Ramos (cell line): ENCODE results near the gene SHISA2.

Source experiments
- in situ Hi-C: fragments of 300-500 bp; cut with MboI; formaldehyde crosslinking; loops from one replicate; pipeline ENCODE4 v1.14.3; 2022; ENCODE audit warnings: low sequenced_read_pairs; ENCODE audit not compliant: unreplicated experiment

The SHISA2 gene

DNA sequence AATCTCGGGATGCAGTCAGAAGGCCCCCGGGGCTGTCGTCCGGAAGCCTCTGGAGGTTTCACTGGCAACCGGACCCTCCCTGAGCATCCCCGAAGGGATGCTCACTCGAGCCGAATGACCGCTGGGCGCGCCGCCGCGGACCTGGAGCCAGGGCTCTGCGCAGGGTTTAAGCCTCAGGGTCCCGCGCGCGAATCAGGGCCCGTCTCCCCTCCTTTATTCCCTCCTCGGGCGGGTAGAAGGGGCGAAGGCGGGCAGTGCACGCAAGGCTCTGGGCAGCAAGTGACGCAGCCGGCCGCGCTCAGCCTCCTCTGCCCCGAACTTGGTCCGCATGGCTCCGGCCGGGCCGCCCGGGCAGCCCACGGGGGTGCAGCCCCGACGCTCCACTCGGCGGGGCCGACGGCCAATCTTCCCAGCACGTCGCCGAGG, 572 bp downstream of the SHISA2 start:
- in situ Hi-C loops = loop anchor here (25.0 kb wide), 1 partner anchor 489 kb away; no protein-coding TSS in a partner anchor

DNA sequence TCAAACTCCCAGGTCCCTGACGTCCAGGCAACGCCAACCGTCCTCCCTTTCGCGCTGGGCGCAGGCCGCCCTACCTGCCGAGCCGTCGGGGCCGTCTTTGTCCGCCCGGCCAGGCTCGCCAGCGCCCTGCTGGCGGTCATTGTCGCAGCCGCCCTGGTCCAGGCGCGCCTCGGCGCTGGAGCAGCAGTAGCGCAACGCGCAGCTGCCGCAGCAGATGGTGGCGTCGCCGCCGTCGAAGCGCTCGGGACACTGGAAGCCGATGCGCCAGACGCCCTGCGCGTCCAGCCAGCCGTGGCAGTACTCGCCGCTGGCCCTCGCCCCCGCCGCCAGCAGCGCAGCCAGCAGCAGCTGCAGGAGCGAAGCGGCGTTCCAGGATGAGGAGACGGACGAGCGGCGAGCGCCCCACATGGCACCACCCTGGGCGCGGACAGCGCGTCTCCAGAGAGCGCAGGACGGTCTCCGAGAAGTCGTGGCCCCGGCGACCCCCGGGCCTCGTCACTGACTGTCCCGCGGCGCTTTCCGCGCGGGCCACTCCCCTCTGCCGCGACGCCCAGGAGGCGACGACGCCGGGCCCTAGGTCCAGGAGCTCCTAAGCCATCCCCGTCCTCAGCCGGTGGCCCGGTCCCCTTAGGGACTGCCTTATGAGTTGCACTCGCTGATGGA, 1.1 kb downstream of the SHISA2 start:
- in situ Hi-C loops = loop anchor here (25.0 kb wide), 1 partner anchor 488 kb away; no protein-coding TSS in a partner anchor

DNA sequence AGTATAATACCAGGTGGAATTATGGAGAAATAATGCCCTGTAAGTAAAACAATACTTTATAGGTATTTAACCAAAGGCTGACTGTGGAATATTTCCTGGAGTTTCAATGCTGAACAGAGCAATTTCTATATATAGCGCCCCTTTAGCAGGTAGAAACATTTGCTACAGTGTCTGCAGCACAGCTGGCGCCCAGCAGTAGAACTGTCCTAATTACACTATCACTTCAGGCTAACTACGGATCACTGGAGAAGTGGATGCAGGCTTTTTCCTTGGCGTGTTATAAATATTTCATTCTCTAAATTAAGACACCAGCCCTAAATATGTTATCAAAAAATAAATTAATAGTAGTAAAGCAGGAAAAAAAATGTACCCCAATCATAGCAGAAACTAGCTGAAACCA, 3.1 kb downstream of the SHISA2 start:
- in situ Hi-C loops = no loop called here

DNA sequence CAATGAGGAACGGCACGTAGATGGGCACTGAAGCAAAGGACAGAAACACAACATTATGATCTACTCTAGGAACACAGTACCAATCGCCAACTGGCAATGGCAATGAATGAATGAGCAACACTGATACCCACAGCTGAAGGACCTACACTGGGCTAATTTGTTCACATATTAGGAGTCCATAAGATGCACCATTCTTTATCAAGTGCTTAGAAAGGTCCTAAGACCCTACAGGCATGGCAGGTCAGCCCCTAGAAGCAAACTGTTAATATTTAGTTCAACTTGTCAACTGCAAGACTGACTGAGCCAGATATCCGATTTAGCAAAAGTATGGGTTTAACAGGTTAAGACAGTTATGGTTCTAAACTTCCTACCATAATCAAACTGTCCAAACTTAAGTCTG, 4.8 kb downstream of the SHISA2 start:
- in situ Hi-C loops = no loop called here

- in situ Hi-C loops = no loop called here
Measured at GRCh38 chr13:26046639-26047038, 5.2 kb downstream of the SHISA2 start.

- in situ Hi-C loops = no loop called here
Measured at GRCh38 chr13:26045142-26045541, 6.7 kb downstream of the SHISA2 start.

DNA sequence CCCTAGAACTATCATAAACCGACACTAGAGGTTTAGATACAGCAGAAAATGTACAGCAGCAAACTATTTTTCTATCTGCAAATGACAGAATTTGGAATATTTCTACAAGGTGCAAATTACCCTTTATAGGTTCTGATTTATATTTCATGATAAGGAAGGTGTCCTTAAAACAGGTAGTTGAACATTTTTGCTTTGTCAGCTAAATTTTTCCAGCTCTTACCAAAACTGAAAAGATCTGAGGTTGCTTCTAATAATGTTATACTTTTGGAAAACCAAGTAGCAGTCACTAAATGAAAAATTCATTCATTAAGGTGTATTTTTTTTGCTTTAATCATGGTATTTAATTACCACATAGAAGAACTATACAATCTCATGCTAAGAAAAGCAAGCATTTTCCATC, 9.0 kb downstream of the SHISA2 start:
- in situ Hi-C loops = no loop called here

- in situ Hi-C loops = no loop called here
Measured at GRCh38 chr13:26041444-26041843, 10.4 kb downstream of the SHISA2 start.

- in situ Hi-C loops = no loop called here
Measured at GRCh38 chr13:26038931-26039475, 12.8 kb downstream of the SHISA2 start.

GRCh38 chr13:26037302-26037701, 14.5 kb downstream of the SHISA2 start:
- in situ Hi-C loops = no loop called here

DNA sequence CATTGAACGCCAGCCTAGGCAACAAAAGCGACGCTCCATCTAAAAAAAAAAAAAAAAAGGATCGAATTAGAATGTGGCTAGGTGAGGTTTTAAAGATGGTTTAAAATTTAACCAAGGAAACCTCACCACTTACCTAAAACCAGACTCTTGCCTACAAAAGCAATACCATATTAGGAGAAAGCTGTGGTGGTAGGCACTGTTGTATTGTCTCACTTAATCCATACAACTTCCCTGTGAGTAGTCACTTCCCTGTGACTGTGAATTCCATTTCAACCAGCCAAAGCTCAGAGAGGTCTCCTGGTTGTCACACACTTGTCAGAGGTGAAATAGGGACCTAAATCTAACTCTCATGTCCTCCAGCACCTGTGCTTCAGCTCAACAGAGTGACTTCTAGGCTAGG, 15.4 kb downstream of the SHISA2 start:
- in situ Hi-C loops = no loop called here

DNA sequence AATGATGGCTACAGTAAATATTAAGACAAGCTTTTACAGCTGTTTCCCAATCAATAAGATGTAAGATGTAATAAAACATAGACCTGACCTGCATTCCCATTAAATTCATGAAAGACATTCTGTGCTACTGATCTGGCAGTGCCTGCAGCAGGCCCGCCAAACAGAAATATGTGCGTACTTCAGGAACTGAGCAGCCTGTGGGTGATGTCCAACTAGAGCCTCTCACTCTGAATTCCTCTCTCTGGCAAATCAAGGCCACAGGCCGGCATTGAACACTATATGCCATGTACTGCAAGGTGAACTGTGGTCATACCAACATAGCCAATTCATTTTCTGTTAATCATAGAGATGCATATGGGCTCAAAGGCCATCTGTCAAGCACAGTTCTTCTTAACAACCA, 17.8 kb downstream of the SHISA2 start:
- in situ Hi-C loops = no loop called here

GRCh38 chr13:26030331-26030730, 21.5 kb downstream of the SHISA2 start:
- in situ Hi-C loops = no loop called here

DNA sequence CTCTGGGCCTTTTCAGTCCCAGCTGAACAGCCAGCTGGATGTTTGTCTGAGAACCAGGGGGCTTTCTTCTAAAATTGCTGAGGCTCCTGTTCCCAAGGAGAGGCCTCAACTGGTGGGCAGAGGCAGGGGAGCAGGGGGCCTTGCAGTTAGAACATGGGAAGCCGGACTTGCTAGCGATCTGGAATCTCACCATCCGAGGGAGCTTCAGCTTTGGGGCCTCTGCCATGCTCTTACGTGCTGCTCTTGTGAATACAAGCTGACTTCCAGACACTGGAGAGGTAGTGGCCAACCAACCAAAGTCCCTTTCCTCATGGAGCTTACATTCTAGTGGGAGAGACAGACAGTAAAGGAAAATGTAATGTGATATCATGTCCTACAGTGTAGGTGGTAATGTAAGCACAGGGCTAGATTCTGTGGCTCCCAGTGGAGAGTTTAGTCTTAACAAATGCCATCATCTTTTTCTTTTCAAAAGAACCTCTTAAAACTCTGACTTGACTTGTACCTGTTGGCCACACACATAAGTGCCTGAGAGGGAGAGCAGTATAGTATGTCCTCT, 22.2 kb downstream of the SHISA2 start:
- in situ Hi-C loops = no loop called here

- in situ Hi-C loops = no loop called here
Measured at GRCh38 chr13:26026211-26026610, 25.6 kb downstream of the SHISA2 start.

GRCh38 chr13:26025771-26026170, 26.0 kb downstream of the SHISA2 start:
- in situ Hi-C loops = no loop called here

GRCh38 chr13:26025196-26025595, 26.6 kb downstream of the SHISA2 start:
- in situ Hi-C loops = no loop called here

DNA sequence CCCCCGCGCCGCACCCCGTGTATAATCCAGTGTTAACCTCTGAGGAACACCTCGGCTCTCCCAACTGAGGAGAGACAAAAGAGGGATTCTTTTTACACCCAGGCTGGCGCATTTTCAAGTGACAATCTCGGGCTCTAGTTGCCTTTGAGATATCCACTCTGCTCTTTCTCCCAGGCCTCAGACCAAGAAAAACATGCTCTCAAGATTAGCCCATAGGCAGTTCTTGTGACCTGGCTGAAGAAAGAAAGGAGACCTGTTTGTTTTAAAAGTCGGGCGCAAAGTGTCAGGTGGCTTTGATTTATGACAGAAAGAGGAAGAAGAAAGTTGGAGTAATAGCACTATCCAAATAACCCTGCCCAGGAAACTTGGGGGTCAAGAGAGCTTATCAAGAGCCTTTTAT, 27.3 kb downstream of the SHISA2 start:
- in situ Hi-C loops = no loop called here

- in situ Hi-C loops = no loop called here
Measured at GRCh38 chr13:26022538-26023292, 29.1 kb downstream of the SHISA2 start.

DNA sequence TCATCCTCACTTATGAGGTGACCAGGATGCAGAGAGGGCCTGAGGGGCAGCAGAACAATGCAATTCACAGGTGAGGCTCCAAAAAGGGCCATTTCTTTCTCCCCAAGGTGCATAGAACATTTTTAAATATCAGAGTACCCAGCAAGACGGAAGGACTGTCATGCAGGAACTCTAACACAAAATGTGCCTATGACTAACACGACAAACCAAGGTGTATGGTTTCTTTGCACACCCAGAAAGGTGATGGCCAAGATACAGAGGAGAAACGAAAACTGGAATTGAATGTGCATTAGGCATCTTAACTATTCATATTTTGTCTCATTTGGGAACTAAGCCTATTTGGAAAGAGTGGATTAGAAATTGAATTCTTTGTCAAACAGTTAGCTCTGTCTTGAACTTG, 29.9 kb downstream of the SHISA2 start:
- in situ Hi-C loops = no loop called here

- in situ Hi-C loops = no loop called here
Measured at GRCh38 chr13:26021516-26021915, 30.3 kb downstream of the SHISA2 start.
